T-helper 22 cell (primary cell): ENCODE measurements around the gene RNF149.
"Not testable (repeated sequence)": the region's sequence is repeated elsewhere in the genome, so short reads cannot be mapped to it uniquely, and the experiment has no call there.

Source experiments
- DNase-seq: peaks from one replicate; pipeline ENCODE4 v3.0.0-alpha.2; 2020; ENCODE audit warnings: low read depth

RNF149 gene, protein sequence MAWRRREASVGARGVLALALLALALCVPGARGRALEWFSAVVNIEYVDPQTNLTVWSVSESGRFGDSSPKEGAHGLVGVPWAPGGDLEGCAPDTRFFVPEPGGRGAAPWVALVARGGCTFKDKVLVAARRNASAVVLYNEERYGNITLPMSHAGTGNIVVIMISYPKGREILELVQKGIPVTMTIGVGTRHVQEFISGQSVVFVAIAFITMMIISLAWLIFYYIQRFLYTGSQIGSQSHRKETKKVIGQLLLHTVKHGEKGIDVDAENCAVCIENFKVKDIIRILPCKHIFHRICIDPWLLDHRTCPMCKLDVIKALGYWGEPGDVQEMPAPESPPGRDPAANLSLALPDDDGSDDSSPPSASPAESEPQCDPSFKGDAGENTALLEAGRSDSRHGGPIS

DNA sequence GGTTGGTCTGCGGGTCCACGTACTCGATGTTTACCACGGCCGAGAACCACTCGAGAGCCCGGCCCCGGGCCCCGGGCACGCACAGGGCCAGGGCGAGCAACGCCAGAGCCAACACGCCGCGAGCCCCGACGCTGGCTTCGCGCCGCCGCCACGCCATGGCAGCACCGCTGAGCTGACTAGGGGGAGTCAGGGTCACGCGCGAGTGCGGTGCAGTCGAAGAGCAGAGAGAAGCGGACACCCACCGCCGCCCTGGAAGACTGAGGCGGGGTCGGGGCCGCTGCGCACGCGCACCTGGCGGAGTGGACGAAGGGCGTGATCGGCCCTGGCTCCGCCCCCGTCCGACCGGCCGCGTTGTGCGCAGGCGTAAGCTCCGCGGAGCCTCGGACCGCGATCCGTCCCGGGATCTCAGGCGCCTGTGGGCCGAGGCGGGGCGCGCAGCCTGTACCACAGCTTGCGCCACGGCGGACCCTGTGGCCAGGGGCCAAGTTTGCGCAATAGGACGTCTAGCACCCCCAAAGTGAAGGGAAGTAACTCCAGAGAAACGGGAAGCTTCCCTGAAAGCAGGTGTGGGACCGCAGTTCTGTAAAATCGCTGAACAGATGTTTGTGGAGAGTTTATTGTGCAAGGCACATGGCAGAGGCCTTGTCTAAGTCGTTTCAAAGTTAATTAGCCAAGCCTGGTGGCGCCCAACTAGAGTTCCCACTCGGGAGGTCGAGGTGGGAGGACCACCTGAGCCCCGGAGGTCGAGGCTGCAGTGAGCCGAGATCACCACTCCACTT is at the start of gene RNF149:
TSS of gene RNF149 (minus strand) at position 270 of the 779 bp plus-strand sequence. CDS start at position 157, 113 bp downstream.
- peak; percentile 86 for DNase-seq

DNA sequence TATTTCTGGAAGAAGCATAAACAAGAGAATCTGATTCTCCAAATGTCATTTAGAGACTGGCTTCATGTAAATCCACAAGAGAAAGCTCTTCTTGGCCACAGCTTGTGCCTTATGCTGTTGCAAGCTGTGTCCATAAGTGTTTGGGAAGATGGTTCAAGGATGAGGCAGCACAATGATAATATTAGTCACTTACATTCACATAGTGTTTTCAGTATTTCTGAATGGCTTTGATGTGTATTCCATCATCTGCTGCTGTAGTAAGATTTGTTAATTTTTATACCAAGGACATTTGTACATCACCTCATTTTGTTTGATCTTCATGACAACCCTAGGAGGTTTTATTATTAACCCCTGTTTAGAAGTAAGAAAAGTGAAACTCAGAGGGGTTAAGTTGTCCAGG is 48.9 kb upstream of the RNF149 start:
- DNase-seq: no peak

DNA sequence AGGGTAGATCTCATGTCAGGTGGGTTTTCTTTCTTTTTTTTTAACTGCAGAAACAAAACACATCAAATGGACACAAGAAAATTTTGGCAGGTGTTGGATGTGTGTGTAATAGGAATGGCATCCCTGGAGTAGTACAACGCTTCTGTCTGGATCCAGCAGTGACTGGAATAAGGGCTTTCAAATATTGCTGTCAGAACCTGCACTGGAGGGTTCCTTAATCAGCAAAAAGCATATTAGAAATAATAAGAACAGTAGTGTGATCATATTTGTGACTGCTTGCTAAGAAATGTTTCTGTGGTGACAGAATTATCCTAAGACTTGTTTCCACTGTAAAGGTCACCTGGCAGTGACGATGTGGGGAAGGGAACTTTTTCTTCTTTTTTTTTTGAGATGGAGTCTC is 48.0 kb upstream of the RNF149 start:
- DNase-seq: no peak

DNA sequence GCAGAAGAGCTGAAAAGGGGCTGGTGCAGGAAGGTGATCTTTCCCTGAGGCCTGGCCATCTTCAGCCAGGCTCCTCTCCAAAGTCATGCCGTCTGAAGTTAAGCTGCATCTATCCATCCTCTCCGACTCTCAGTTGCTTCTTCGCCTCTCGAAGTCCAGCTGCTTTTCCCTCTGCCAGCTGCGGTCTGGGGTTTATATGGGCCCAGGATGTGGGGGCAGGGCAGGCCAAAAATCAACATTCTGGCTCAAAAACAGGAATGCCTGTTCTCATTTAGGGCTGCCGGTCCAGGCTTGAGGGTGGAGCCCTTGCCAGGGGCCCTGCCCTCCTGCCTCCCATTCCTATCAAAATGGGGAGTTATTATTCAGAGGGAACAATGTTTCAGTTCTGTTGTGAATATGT is 47.6 kb upstream of the RNF149 start:
- DNase-seq: no peak

DNA sequence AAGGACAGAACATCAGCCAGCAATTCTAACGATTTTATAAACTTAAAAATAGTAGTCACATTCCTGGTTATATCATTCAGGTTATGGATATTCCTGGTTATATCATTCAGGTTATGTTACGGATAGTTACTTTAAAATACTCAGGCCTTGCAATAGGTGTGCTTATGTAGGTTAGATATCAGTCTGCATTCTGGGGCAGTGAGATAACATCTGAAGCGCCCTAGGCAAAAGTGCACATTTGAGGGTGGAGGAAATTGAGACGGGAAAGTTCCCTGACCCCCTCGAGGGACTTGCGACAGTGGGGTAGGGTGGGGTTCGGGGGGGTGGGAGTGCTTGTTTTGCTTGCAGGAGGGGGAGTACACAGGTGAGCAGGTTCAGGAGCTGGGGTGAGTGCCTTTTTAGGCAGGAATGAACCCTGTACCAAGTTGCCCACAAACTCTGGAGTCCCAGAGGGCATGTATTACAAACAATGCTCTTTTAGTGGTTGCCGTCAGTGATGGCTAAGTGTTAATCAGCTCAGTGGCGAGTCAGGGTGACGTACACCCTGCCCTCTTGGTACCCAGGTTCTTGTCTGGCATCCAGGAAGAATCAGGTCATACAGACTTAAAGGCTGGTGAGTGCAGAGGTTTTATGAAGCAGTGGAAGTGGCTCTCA is 47.0 kb upstream of the RNF149 start:
- DNase-seq: no peak

DNA sequence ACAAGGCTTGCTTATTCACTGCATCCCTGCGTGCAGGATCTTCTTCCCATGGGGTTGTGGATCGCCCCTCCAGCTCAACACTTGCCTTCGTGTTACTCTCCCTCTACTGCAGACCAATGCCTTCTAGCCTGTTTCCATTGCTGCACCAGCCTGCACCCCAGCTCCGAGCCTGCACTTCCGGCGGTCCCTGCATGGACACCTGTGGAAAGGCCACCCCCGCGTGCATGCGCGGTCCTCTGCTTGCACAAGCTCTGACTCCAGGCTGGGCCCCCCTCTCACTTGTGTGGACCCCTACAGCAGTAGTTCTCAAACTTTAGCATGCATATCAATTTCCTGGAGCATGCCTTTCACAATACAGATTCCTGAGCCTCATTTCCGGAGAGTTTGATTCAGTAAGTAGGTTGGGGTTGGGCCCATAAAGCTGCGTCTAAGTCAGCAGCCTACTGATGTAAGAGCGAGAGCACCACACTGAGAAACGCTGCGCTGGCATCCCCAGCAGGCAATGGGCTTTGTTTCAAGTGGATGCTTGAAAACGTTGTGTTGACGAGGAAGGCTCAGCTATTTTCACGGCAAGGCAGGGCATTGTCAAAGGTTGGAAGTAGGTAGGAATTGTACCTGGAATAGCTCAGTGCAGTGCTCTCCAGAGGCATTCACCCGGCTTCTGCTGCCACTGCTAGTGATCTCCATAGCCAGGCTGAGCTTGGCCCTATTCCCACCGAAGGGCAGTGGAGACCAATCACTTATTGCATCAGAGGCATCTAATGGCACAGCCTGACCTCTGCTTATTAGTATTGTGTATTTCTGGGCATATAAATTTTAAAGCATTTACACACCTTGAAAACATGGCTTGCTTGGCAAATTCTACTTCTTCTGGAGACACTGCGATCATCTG is 46.2 kb upstream of the RNF149 start:
- DNase-seq: no peak

DNA sequence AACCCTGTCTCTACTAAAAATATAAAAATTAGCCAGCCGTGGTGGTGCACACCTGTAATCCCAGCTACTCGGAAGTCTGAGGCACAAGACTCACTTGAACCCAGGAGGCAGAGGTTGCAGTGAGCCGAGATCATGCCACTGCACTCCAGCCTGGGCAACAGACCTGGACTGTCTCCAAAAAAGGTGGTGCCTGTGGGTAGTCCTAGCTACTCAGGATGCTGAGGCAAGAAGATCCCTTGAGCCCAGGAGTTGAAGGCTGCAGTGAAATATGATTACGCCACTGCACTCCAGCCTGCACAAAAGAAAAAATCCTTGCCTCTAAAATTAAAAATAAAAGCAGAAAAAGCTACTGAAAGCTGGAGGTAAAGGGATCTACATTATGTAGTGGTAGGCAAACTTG is 44.1 kb upstream of the RNF149 start:
- not testable (repeated sequence) for DNase-seq

DNA sequence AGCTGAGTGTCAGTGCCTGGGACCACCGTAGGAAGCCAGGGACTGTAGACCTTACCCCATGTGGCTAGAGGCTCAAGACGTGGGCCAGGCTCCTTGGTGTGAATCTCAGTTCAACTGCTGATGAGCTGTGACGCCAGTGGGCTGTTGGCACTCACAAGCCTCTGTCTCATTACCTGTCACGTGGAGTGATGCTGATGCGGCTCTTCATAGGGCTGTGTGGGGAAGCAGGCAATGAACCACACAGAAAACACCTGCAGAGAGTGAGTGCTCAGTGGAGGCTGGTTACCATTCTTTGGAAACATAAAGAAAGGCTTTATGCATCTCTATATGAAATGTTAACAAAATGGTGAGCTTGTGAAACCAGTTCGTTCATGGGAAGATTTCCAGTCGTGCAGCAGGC is 42.7 kb upstream of the RNF149 start:
- DNase-seq: no peak

DNA sequence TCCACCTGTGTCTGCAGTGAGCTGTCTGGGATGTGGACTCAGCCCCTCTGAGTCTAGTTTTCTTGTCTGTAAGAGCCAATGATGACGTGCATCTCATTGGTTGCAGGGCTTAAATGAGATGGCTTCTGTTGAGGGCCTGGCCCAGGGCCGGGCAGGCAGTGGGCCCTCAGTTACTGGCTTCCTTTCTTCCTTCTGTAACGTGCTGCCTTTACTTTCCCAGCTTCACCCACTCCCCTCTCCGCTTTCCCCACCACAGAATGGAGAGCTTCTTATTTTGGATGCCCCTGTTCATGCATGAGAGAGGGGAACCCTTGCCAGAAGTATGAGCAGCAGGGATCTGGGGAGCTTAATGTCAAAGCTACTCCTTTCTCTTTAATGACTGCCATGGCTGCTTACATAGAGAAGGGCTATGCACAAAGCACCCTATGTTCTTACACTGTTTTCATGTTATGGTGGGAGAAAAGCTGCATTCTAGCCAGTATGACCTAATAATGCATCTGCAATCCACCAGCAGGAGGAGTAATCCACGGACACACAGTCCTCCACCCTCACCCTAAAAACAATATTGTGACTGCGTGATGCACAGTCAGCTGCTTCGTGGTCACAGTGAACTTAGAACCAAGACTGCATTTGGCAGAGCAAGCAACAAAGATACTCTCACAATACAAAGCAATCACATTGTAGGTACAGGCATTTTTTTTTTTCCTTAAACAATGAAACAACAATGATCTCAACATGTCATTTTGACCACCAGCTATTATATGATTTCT is 41.6 kb upstream of the RNF149 start:
- DNase-seq: no peak

DNA sequence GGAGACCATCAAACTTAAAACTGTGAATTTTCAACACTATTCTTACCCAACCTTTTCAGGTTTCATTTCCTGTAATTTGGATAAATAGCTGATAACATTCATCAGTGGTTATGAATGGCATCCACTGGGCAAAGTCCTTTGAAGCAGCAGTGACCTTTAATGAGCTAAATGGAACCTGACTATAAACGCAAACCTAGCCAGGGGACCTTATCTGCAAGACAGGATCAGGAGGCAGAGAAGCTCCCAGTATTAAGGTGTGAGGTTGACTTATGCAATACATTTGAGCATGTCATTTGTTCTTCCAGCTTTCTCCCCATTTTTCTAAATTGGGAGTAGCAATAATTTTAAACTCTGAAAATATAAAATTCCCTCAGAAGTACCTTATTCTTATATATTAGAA is 40.4 kb upstream of the RNF149 start:
- no peak for DNase-seq

DNA sequence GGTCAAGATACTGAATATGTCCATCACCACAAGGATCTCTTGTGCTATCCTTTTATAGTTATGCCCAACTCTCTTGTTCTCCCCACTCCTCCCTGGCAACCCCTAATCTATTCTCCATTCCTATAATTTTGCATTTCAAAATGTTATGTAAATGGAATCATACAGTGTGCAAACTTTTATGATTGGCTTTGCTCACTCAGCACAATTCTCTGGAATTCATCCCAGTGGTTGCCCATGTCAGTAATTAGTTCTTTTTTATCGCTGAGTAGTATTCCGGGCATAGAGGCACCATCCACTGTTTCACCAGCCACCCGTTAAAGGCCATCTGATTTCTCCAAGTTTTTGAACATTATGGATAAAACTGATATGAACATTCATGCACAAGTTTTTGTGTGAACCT is 38.4 kb upstream of the RNF149 start:
- no peak for DNase-seq

DNA sequence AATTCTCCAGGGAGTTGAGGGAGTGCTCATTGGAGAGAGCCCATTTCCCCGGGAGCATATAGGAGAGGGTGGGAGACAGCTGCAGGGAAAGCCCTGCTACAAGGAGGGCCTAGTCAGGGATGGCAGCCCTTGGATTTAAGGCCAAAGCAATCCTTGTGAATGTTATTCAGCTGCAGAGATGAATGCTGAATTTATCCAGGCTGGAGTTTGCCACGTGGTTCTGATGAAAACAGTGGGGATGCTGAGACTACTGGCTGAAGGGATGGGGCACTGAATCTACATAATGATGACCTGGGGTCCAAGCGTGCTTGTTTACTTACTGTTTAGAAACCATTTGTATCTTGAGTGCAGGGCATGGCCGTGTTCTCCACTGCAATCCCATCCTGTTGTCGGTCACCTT is 35.6 kb upstream of the RNF149 start:
- no peak for DNase-seq

DNA sequence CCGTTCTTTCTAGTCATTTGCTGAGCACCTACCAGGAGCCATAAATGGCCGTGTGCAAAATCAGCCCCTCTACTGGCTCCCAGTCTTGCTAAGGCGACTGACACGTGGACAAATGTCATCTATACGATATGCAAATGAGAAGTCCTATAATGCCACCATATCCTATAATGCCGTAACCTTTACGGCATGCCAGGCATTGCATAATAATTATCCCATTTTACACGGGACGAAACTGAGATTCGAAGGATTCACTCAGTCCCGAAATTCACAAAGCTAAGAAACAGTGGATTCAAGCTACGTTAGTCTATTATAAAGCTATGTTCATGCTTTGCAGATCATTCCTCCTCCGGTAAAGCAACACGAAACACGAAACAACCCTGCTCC is 34.1 kb upstream of the RNF149 start:
- no peak for DNase-seq

DNA sequence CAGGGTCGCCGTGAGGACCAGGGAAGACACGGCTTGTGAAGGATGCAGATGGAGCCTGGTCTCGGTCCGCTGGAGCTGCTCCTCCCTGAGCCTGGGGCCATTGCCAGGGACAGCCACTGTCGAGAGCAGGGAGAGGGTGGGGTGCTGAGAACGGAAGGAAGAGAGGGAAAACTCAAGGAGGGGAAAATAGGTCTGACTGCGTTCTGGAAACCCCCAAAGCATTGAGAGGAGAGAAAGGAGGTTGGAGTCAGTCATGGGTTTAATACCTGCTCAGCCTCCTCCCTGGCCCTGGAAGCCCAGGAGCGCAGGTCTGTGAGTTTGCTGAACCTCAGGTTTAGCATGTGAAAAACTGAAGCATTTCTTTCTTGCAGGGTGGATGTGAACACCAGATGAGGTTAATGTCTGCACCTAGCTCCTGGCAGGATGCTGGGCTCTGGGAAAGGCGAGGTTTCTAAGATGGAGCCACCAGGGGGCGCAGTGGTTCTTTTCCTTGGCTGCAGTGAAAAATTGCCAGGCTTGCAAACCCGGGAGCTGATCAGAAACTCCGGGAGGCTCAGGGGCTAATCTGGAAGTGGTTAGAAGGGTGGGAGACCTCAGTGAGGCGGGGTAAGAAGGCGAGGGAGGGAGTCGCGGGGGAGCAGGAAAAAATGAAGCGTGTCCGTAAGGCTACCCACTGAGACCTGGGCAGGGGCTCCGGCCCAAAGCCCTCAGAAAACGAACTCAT is 33.6 kb upstream of the RNF149 start:
- peak; percentile 30 for DNase-seq

DNA sequence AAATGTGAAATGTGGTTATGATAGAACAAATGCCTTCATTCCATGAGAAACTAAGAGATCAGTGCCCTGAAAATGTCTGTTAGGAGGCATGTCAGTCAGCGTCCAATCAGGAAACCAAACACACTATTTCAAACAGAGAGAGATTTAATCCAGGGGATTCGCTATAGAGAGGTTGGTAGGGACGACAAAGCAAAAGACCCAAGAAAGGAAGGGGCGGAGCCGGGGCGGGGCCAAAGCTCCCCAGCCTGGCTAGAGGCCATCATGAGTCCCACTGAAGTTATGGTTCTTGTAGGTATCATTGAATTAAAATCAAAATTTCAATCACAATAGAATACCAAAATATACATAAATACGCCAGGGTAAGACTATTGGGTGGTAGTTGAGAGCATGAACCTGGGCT is 32.9 kb upstream of the RNF149 start:
- DNase-seq: no peak

DNA sequence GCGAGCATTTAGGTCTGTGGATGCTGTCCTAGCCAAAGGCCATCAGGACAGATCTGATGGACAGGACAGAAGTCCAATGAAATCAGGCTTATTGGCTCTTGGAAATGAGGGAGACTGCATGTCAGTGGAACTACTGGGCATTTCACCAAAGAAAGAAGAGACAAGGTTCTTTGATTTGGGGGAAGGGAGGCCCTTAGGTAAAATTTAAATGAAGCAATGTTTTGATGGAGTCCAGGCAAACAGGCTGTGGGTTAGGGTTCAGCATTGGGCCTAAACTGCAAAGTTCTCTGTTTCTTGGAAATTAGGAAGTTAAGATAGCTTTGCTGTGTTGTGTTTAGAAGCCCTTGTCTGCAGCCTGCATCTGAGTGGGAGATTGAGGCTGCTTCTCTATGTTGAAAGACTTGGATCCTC is 31.6 kb upstream of the RNF149 start:
- no peak for DNase-seq

DNA sequence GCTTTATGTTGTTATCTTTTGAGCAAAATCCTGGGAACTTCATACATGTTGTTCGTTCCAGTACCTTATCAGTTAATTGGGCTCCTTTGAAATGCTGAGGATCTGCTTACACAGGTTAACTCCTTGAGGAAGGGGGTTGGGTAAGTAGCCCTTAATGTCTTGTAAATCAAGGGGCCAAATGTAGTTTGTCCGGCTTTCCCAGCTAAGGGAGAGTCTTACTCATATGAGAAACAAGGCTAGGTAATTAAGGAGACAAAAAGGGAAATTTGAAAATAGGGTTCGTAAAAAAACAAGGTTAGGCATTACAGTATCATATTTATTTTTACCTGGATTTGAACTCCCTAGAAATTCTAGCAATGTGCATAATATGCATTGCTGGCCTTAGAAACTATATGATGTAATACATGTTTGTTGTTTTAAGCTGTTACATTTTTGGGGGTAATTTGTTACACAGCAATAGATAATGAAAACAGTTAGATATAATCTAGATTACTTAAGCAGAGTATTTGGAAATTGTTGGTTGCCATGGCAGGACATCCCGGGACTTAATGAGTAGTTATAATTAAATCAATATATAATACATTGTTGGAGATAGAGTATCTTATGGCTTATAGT is 30.9 kb upstream of the RNF149 start:
- no peak for DNase-seq

DNA sequence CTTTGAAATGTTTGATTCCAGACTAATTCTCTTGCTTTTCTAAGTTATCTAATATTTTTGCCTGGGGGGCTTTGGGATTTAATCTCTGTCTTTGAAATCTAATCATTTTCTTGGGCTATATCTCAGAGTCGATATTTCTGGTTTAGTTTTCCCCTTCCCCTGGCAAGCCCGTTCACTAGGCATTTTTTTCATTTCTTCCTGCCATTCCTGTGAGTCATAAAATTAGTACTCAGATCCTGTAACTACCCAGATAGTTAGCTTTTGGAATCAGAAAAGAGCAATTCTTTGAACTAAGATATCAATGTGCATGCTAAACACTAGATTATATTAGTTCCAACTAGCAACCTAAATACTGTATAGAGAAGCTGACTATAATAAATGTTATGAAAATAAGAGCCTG is 29.4 kb upstream of the RNF149 start:
- no peak for DNase-seq

DNA sequence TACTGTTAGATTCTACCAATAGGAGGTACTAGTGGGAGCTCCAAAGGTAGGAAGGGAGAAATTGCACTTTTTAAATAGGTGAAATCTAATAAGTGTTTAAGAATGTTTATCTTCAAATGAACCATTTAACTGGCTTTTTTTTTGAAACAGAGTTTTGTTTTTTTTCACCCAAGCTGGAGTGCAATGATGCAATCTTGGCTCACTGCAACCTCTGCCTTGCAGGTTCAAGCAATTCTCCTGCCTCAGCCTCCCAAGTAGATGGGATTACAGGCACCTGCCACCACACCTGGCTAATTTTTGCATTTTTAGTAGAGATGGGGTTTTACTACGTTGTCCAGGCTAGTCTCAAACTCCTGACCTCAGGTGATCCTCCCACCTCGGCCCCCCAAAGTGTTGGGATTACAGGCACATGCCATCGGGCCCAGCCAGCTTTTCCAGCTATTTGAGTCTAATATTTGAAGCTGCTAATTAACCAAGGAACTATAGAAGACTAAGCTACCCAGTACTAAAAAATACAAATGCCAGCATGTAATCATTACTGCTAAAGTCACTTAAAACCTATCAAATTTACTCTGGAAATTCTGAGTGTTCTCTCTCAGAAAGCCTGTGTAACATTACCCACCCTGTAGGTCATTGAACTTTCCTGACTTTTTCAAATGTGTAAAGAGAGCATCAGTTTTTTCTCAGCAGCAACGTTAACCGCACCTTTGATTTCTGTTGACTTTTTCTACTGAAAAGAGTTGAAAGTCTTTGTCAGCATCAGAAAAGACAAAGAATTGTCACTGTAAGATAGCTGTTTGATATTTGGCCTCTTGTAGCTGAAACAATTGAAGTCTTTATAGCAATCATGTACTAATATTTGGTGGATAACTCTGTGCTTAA is 24.6 kb upstream of the RNF149 start:
- DNase-seq: no peak
